GM19468 (cell line): ENCODE results near the gene ARHGAP22.

Source experiments
- ATAC-seq: cut with Tn5 transposase; IDR thresholded peaks from one replicate; pipeline ENCODE4 v1.9.1; 2021; ENCODE audit warnings: mild to moderate bottlenecking, moderate library complexity, moderate number of reproducible peaks; ENCODE audit not compliant: unreplicated experiment; ENCODE audit errors: extremely low read depth

The ARHGAP22 gene

DNA sequence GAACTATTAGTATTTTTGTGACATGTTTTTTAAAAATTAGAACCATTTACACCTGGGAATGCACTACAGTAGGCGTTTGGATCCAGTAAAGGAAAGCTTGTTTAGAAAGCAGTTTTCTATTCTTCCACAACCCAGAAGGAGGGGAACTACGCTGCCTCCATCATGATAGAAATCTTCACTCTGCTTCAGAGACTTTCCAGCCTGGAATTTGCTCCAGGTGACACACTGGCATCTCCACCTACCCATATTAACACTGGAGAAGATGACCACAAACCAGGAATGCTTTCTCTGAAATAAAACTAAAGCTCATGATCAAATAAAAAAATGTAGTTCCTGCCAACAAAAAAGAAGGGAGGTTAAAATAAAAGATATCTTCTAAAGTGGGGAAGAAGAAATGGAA is 66.3 kb downstream of the ARHGAP22 start:
- no peak for ATAC-seq

DNA sequence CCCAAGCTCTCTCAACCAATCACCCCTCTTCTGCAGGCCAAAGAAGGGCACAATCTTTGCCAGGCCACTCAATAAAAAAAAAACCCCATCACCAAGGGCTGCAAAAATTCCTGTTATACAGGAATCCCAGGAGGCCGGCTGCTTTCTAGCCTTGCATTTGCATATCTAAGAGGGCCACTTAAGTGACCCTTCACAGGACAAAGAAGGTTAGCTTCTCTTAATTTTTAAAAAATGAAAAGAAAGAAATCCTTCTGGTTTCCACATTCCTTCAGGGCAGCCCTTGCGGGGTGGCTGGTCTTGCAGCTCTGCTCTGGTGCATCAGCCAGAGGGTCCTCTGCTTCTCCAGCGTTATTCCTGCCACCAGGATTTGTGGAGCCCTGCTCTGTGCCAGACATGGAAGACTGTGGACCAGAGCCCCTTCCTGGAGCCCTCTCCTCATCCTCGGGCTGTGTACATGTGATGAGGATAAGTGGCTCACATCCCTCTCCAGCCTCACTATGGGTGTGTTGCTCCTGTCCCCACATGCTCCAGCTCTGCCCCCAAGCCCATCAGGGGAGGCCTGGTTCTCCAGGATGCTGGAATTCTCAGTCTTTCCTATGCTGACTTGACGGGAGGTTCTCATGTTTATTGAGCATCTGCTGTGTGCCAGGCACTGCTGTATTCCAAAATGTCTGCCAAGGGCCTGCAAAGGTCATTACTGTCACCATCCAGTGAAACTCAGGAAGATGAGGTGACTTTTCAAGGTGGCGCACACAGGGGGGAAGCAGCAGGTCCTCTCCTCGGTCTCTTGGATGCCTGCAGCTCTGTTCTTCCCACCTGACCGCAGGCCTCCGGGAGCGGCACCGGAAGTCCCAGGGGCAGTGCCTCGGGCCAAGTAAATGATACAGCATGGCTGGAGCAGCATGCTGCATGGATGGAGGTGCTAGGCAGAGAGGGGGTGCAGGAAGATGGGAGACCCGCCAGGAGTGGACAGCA is 67.7 kb downstream of the ARHGAP22 start:
- ATAC-seq = no peak

DNA sequence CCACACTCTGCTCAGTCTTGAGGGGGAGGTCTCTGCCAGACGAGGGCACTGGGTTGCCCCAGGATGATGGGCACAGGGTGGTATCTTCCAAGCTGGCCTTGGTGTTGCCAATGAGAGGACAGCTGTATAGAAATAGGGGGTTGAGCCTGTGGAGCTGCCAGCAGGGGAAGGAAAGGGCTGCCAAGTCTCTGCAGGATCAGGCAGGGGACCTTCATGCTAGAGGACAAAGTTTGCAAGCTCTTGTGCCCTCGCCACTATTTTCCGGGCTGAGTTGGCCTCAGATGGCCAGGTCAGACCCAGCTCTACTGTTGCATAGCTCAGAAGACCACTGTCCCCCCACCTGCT is 68.7 kb downstream of the ARHGAP22 start:
- ATAC-seq = no peak

DNA sequence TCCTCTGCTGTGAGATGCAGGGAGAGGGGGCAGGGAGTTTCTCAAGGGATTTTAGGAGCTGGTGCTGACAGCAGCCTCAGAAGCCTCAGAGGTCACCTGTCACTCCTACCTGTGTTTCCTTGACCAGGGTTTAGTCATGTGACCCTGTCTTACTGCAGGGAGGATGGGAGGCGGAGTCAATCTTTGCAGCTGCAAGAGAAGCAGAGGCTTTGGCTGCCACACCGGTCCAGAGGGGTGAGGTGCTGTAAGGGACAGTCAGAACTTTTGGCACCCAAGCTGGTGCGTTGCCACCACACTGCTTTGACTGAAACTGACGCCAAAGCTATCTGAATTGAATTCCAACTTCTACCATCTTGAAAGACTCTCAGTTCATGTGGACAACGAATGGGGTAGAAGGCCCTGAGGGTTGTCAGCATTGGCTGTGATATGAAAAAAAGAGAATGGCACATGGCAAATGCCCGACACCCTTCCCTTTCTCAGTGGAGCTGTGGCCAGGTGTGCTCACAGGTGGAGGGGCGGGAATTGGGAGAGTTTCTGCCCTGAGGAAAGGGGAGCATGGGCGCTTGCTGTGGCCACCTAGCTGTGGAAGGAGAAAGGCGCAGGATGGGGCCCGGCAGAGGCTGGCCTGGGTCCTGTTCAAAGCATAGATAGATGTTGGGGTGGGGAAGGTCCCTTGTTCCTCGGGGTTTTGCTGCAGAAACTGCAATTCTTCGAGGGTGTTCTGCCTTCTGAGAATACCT is 69.3 kb downstream of the ARHGAP22 start:
- no peak for ATAC-seq

DNA sequence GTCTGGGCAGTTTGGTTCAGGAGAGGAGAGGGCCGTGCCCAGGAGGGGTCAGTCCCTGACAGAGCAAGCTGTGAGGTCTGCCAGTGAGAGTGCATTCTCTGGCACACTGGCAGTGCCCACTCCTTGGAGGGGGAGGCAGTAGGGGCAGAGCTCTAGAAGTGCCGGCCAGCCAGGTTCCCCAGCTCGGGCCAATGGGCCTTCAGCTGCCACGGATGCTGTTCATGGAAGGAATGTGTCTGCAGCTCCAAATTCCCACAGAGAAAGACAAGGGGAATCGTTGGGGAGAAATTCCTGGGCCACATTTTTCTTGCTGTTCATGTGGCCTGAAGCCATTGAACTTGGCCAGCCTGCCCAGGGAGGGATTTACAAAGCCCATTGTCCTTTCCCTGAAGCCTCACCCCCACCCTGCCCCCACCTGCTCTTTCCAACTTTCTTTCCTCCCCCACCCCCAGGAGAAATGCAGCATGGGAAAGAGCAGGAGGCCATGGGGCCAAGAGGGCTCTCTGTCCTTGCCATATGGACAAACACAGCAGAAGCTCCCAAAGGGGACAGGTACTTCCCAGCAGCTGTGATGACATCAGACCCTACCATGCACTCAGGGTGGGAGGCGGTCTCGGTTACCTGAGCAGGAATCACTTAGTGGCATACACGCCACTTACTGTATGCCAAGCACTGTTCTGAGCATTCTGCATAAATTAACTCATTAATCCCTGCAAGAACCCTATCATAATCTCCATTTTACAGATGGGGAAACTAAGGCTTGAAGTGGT is 70.7 kb downstream of the ARHGAP22 start:
- ATAC-seq = no peak

DNA sequence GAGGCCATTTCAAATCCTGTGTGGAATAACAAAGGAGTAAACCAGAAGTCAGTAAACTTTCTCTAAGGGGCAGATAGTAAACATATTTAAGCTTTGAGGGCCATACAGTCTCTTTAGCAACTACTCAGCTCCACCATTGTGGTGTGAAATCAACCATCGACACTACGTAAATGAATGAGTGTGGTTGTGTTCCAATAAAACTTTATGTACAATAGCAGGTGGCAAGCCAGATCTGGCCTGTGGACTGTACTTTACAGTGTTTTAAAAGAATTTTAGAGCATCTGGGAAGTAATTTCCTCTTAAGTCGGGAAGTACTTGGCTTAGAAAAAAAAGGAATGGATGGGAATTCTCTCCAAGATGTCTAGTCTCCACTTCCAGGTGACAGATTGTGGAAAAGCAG is 71.3 kb downstream of the ARHGAP22 start:
- ATAC-seq = no peak

DNA sequence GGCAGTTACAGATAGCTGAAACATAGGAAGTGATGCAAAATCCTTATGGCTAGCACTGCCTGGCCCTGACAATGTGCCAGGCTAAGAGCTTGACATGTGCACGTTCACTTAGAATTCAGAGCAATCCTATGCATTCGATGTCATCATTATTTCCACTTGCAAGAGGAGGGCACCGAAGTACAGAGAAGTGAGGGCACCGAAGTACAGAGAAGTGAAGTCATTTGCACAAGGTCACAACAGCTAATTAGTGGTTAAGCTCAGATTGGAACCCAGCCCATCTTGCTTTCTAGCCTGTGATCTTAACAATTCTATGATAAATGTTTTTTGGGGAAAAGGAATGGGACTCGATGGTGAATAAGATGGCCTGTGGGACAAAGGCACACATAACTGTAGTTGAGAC is 73.4 kb downstream of the ARHGAP22 start:
- no peak for ATAC-seq

DNA sequence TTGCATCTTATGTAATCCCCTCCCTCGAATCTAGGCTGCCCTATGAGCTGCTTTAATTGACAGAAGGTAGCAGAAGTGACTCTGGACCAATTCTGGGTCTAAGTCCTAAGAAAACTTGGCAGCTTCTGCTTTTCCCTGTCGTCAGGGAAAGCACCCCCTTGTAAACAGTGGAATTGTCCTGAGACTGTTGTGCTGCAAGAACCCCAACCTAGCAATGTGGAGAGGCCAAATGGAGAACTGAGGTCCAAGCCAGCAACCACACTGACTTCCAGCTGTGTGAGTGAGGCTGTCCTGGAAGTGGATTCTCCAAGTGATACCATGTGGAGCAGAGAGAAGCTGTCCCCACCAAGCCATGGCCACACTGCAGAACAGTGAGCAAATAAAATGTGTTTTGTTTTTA is 75.5 kb downstream of the ARHGAP22 start:
- ATAC-seq = no peak

DNA sequence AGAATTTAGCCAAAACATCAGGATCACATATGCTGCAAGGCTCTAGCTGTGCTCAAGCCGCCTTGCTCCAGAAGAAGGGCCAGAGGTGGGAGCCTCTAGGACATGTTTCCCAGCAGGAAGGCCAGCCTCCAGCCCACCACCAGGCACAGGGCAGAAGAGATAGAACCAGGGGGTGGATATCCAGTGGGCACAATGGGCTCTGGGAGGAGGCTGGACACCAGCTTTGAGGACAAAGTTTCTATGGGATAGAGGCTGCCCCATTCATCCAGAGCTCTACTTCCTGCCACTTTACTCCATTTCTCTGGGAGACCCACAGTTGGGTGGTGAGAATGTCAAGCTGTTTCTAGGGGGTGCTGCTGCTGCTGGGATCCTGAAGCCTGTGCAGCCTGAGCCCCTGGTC is 77.1 kb downstream of the ARHGAP22 start:
- ATAC-seq = no peak

DNA sequence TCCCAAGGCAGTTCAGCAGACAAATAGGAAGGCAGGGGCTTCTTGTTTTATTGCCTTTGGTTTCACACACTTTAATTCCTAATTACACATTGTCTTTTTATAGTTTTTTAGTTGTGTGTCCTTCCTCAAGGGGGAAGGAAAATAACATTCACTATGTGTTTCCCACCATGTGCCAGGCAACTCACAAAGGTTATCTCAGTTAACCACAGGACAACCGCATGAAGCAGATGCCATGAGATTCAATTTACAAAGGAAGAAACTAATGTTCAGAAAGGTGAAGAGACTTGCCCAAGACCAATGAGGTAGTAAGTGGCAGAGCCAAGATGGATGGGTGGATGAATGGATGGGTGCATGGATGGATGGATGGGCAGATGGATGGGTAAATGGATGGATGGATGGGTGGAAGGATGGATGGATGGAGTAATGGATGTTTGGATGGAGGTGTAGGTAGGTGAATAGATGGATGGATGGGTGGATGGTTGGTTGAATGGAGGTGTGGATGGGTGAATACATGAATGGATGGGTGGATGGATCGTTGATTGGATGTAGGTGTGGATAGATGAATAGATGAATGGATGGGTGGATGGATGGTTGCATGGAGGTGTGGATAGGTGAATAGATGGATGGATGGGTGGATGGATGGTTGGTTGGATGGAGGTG is 77.9 kb downstream of the ARHGAP22 start:
- ATAC-seq = no peak

DNA sequence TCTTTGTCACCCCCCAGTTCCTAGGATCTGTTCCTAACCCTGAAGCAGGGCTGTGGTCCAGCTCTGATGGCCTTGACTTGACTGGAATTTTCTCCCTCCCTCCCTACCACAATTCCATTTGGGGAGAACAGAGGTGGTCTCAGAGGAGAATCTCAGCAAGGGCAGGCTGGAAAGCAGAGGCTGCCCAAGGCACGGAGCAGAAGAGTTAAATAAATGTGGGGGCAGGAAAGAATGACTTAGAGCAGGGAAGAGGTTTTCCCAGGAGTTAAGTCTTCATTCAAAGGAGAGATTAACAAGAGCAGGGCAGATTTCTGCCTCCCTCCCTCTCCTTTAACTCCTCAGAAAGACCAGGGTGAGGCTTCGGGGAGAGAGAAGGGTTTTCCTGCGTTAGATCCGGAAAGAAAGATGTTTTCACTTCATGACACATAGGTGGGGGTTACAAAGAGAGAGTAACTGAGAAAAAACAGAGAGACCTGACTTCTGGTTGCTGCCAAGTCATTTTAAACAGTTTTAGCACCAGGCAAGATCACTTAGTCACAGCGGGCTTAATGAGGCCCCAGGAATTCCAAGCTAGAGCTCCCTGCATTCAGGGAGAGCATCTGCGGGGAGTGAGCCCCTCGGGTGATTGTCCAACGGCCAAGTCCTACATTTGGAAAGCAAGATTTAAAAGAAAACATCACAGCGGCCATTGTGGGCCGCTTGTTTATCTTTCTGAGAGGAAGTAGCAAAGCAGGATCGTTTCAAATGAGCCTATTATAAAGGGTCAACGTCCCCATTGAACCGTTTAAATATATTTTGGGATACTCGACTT is 78.7 kb downstream of the ARHGAP22 start:
- no peak for ATAC-seq

DNA sequence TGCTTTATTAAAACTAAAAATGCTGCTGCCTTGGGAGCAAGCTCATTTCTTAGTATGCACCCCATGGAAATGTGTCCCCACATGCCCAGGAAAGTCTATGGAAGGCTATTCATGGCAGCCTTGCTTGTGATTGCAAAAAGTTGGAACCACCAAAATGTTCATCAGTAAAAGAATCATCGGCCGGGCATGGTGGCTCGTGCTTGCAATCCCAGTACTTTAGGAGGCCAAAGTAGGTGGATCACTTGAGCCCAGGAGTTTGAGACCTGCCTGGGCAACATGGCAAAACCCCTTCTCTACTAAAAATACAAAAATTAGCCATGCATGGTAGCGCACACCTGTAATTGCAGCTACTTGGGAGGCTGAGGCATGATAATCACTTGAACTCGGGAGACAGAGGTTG is 79.8 kb downstream of the ARHGAP22 start:
- ATAC-seq = no peak

DNA sequence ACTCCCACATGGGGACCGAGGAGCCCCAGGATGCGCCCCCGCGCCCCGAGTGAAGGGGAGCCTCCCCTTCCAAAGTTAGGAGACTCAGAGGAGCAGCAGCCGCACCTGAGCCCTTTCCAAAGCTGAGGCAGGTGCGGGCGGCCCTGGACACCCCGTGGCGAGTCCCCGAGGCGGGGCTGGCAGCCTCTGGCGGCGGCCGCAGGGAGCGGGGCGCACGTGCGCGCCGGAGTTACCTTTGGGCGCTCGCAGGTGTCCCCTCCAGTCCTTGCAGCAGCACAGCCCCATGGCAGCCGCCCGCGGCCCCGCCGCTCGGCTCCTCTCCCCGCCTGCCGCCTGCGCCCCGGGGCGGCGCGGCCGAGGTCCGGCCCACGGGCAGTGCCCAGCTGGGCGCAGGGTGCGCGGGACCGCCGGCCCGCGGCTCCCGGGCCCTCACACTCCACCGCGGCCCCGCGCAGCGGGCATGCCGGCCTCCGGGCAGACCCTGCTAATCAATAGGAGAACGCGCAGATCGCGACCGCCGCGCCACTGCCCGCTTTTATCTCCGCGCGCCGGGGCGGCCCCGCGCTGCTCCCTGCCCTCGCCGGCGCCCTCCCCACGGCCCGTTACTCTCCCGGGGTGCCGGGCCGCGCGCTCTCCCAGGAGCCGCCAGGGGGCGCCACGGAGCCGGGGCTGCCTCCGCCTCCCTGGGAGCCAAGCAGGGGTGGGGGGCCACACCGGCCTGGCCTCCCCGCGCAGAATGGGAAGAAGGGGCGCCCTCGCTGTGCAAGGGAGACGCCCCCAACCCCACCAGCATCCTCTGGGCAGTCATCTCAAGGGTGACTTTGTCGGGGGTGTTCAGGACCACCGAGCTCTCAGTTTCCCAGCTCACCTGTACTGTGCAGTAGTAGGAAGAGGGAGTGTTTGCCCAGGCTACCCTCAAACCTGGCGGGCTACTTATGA is 80.8 kb downstream of the ARHGAP22 start:
- no peak for ATAC-seq

DNA sequence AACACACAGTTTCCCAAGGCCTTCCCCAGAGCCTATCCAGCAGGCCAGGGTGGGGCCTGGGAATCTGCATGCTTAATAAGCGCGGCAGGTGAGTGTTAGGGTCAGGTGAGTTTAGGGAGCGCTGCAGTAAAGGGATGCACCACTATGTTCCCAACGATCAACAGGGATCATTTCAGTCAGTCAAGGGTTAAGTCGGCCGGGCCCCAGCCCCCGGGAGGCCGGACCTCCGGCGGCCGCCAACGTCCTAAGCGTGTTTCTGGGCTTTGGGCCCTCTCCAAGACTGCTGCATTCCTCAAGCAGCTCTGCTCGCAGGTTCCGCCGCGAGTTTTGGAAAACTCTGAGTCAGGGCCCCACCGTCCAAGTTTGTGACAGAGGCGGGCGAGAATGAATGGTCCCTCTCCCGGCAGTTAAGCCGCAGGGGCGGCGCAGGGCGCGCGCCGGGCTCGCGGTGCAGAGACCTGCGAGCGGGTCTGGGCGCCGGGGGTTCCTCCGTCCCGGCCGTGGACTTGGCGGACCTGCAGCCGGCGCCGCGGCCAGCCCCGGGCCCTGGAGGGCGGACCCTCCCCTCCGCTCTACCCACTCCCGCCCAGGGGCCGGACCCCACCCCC is 81.6 kb downstream of the ARHGAP22 start:
- ATAC-seq = no peak

DNA sequence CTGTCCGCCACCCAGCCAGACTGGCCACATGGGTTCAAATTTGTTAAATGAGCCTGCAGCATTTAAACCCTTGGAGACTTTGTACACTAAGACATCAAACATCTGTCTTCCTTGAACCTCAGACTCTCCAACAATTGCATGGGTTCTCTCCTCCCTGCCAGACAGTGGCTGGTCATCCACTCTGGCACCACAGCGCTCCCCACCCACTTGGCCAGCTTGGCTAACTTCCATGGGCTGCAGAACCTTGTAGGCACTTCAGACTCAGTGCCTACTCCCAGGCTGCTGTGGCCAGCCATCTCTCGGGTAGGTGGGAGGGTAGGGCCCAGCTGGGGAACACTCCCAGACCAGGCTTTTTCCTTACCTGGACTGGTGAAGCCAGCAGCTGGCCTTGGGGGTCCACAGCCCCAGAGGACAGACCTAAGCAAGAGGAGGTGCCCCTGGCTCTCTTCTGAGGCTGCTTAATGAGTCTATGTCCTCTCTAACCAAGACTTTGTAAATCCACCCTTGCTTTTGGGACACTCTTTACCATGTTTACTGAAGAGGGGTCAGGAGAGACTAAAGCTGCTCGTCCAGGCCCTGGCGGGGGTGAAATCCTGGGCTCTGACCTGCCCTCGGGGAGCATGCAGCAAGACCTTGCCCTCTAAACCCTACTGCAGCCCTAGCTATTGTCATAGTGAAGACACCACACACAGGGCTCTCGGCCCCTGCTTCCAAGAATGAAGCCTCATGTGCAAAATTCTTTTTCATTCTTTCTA is 82.7 kb downstream of the ARHGAP22 start:
- ATAC-seq = no peak

DNA sequence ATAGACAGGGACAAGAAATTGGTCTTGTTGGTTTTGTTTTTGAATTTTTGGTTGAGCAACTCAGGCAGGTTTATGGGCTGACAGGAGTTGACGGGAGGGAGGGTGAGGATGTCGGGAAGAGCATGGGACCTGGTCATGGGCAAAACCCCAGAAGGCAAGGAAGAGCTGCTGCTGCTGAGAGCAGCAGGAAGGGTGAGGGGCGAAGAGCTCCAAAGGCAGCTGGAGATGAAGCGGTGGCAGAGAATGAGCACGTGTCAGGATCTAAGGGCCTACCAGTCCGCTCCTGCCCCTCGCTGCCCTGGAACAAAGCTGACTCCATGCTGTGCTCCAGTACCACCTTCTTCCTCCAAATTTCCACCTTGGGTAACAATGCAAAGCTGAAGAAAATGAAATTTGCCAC is 84.3 kb downstream of the ARHGAP22 start:
- ATAC-seq = no peak

DNA sequence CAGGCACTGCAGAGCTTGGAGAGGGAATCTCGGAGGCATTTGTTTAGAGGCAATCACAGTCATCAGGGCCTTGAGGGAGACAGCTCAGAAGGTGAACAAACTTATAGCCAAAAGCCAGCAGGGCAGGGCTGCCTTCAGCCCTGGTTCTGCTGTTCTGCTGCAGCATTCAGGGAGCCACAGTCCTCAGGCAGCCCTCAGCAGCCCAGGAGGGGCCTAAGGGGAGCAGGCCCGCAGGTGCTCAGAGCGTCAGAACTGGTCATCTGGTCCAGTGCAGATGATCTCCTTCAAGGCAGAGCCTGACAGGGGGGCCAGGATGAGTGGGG is 84.7 kb downstream of the ARHGAP22 start:
- no peak for ATAC-seq
